ENCODE data around the gene PDCD10.
A peak's percentile ranks its signal among the peaks of the same experiment; 100 is the strongest.

PDCD10 gene

GRCh38 chr3:167739190-167739810, 4.6 kb upstream of the PDCD10 start:
- Histone ChIP-seq H3K79me2 (ENCODE audit: insufficient read depth, low read depth) (peaks cover under 1% of the 10 kb centered on the region; the same call in 1 of the 2 replicates), H3K9ac (no peak overlapping the region), H3K27me3 (ENCODE audit: insufficient read depth, low read depth) (no peaks in the 10 kb centered on the region), H4K20me1 (ENCODE audit: insufficient read depth) (no peaks in the 10 kb centered on the region), H3K36me3 (ENCODE audit: insufficient read depth) (no peaks in the 10 kb centered on the region), H3K4me3 (IDR thresholded peaks at IDR 0.05; ENCODE audit: insufficient read depth, low read depth, low read length) (no peak overlapping the region), H3K27ac (no peak overlapping the region), H2AFZ (ENCODE audit: low read depth) (no peak overlapping the region), H3K4me2 (no peak overlapping the region), H3K4me1 (ENCODE audit: low read depth, poor library complexity, severe bottlenecking) (peaks cover 17% of the 10 kb centered on the region)
- TF ChIP-seq CTCF (conservative IDR thresholded peaks at IDR 0.05; ENCODE audit: low read depth, low read length) = no peak

GRCh38 chr3:167738037-167738436, 3.3 kb upstream of the PDCD10 start:
- H3K9ac ChIP-seq = no peak overlapping the region
- H4K20me1 ChIP-seq (ENCODE audit: insufficient read depth) = no peaks in the 10 kb centered on the region
- H3K27ac ChIP-seq = no peak overlapping the region
- peaks cover 13% of the 10 kb centered on the region for H3K79me2 ChIP-seq (ENCODE audit: insufficient read depth, low read depth)
- no peak overlapping the region for H2AFZ ChIP-seq (ENCODE audit: low read depth)
- H3K4me3 ChIP-seq (IDR thresholded peaks at IDR 0.05; ENCODE audit: insufficient read depth, low read depth, low read length) = no peak overlapping the region
- H3K4me2 ChIP-seq = no peak overlapping the region
- H3K36me3 ChIP-seq (ENCODE audit: insufficient read depth) = no peaks in the 10 kb centered on the region
- TF ChIP-seq CTCF (conservative IDR thresholded peaks at IDR 0.05; ENCODE audit: low read depth, low read length) = no peak
- H3K27me3 ChIP-seq (ENCODE audit: insufficient read depth, low read depth) = no peaks in the 10 kb centered on the region
- H3K4me1 ChIP-seq (ENCODE audit: low read depth, poor library complexity, severe bottlenecking) = peaks cover 23% of the 10 kb centered on the region

- H3K4me2 ChIP-seq = peak overlapping the region; percentile 61; the same call in 1 of the 2 replicates
- peaks cover 32% of the 10 kb centered on the region for H3K4me1 ChIP-seq (ENCODE audit: low read depth, poor library complexity, severe bottlenecking)
Measured at GRCh38 chr3:167736997-167737396, 2.3 kb upstream of the PDCD10 start.

GRCh38 chr3:167736264-167736787, 1.6 kb upstream of the PDCD10 start:
- peaks cover 29% of the 10 kb centered on the region for H3K4me1 ChIP-seq (ENCODE audit: low read depth, poor library complexity, severe bottlenecking)

More at GRCh38 chr3:167736997-167737396, 2.3 kb upstream of the PDCD10 start:
- Histone ChIP-seq H3K36me3 (ENCODE audit: insufficient read depth) (no peaks in the 10 kb centered on the region), H3K27ac (no peak overlapping the region), H3K4me3 (IDR thresholded peaks at IDR 0.05; ENCODE audit: insufficient read depth, low read depth, low read length) (no peak overlapping the region), H2AFZ (ENCODE audit: low read depth) (no peak overlapping the region), H3K9ac (no peak overlapping the region), H3K79me2 (ENCODE audit: insufficient read depth, low read depth) (peaks cover 24% of the 10 kb centered on the region), H4K20me1 (ENCODE audit: insufficient read depth) (no peaks in the 10 kb centered on the region), H3K27me3 (ENCODE audit: insufficient read depth, low read depth) (no peaks in the 10 kb centered on the region)
- no peak for TF ChIP-seq CTCF (conservative IDR thresholded peaks at IDR 0.05; ENCODE audit: low read depth, low read length)

More at GRCh38 chr3:167736264-167736787, 1.6 kb upstream of the PDCD10 start:
- TF ChIP-seq CTCF (conservative IDR thresholded peaks at IDR 0.05; ENCODE audit: low read depth, low read length) = no peak
- peak overlapping the region; percentile 94 for H2AFZ ChIP-seq (ENCODE audit: low read depth)
- H3K36me3 ChIP-seq (ENCODE audit: insufficient read depth) = no peaks in the 10 kb centered on the region
- peaks cover 31% of the 10 kb centered on the region for H3K79me2 ChIP-seq (ENCODE audit: insufficient read depth, low read depth)
- no peak overlapping the region; the same call in 1 of the 2 replicates for H3K9ac ChIP-seq
- no peak overlapping the region for H3K4me3 ChIP-seq (IDR thresholded peaks at IDR 0.05; ENCODE audit: insufficient read depth, low read depth, low read length)
- peak overlapping the region; percentile 61 for H3K4me2 ChIP-seq
- no peaks in the 10 kb centered on the region for H3K27me3 ChIP-seq (ENCODE audit: insufficient read depth, low read depth)
- H3K27ac ChIP-seq = no peak overlapping the region
- H4K20me1 ChIP-seq (ENCODE audit: insufficient read depth) = no peaks in the 10 kb centered on the region
